GM21447 (cell line): Measurements from ENCODE around the gene G6PC2.
A peak's percentile ranks its signal among the peaks of the same experiment; 100 is the strongest.
"Not testable (repeated sequence)": the region's sequence is repeated elsewhere in the genome, so short reads cannot be mapped to it uniquely, and the experiment has no call there.

Source experiments
- ATAC-seq: cut with Tn5 transposase; IDR thresholded peaks from one replicate; pipeline ENCODE4 v1.9.1; 2021; ENCODE audit not compliant: unreplicated experiment

The G6PC2 gene, protein sequence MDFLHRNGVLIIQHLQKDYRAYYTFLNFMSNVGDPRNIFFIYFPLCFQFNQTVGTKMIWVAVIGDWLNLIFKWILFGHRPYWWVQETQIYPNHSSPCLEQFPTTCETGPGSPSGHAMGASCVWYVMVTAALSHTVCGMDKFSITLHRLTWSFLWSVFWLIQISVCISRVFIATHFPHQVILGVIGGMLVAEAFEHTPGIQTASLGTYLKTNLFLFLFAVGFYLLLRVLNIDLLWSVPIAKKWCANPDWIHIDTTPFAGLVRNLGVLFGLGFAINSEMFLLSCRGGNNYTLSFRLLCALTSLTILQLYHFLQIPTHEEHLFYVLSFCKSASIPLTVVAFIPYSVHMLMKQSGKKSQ

DNA sequence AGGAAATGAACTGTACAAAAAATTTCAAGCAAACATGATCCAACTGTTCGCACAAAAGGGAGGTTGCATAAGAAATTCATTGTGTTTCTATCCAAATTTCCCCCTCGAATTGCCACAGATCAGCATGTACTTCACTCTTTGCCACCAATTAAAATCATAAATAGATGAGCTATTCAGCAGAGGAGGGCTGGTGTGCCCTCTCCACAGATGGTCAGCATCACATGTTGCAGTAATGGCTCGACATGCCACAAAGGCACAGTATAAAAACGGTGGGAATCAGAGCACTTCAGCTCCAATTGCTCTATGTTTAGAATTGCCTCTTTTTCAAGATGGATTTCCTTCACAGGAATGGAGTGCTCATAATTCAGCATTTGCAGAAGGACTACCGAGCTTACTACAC, at the start of gene G6PC2:
Gene G6PC2, plus strand, starts transcription at position 289 of the 400 bp plus-strand sequence. Its CDS starts 41 bp downstream, at position 330.
- ATAC-seq, result no peak

DNA sequence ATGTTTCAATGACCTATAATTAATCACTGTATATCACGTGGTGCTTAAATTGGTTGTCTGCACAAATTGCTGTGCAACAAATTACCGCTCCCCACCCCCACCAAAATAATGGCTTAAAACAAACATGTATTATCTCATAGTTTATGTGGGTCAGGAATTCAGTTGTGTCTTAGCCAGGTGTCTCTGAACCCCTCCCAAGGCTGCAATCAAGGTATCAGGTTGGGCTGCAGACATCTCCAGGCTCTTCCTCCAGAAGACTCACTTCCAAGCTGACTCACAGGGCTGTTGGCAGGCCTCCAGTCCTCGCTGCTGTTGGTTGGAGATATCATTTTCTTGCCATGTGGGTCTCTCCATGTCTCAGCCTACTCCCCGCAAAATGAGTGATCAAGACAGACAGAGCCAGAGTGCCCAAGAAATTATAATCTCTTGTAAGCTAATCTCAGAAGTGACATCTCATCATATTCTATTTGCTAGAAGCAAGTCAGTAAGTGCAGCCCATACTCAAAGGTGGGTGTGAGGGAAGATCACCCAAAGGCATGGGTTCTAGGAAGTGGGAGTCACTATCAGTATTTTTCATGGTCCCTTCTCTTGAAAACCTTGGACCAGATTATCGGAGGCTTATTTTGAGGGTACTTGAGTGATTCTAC, 49.3 kb upstream of the G6PC2 start:
- ATAC-seq, result no peak

DNA sequence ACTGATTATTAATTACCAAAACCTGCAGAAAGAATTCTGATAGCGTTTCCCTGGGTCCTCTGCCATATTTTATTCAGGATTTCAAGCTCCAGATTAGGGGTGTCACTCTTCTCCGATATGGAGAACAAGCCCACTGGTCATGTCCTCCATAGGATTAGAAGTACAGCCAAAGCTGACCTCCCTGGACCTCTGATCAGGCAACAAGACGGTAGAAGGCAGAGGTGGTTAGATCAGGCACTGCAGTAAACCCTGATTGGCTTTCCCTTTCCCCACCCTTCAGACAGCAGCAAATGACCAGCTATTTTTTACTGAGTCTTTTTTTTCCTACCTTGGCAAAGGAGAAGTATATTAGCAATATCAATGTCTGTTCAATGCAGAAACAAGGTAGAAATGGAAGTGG, 48.6 kb upstream of the G6PC2 start:
- ATAC-seq, result no peak

DNA sequence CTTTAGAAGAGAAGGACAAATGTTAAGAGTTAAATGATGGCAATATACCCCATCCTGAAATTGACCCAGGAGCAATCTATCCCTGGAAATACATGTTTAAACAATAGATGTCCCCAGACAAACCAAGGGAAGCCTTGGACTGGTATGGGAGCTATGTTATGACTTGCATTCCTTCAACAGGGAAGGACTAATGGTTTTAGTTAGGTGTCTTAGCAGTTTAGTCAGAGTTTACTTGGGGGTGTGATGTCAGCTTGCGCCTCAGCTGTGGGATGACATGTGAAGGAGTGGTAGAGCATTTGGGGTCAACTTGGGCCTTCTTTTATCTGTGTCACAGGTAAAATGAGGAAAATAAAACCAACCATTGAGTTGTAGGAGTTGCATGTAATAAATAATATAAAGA, 47.6 kb upstream of the G6PC2 start:
- ATAC-seq, result no peak

DNA sequence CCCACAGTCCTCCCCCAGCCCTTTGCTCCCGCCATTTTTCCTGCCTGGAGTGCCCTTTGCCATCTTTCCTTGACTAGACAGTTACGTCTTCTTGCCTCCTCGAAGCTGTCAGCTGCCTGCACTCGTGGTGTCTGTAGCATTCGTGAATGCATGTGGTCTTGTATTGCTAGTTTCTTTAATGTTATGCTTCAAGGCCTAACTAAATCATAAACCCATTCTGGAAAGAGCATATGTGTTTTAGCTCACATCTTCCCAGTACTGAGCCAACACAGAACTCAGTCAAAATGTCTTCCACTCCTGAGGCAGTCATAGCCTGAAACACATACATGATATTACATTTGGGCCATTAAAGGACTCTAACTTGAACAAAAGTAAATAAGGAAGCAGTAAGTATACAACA, 46.4 kb upstream of the G6PC2 start:
- no peak for ATAC-seq

DNA sequence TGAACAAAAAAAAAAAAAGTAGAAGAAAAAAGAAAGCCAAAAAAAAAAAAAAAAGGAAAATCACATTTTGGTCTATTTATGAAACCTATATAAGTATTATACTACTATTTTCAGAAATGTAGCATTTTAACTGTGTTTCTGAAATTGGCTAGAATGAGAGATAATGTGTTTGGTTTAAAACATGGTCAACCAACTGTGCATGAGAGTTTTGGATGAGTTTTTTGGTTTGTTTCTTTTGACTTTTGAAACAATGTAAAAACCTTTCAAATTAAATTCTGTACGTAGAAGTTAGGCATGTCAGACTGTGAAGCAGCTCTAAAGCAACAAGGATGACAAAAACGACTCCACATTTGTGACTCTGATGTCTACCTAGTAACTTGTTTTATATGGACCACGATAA, 45.5 kb upstream of the G6PC2 start:
- ATAC-seq, result no peak

DNA sequence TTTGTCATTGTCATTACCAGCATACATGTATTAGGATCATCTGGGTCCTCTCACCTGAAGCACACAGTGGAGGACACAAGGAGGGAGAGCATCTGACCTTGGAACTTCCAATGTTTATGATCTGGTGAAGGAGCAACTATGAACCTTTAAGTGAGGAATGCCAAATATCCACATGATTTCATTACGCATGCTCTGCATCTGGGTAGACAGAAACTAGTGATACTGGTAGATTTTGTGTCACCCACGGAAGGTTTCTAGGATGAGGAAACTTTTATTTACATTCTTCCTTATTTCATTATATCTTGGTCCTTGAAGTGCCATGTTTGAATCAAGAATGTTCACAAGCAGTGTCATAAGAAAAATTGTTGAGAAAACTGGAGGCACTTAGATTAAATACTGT, 42.9 kb upstream of the G6PC2 start:
- no peak for ATAC-seq

DNA sequence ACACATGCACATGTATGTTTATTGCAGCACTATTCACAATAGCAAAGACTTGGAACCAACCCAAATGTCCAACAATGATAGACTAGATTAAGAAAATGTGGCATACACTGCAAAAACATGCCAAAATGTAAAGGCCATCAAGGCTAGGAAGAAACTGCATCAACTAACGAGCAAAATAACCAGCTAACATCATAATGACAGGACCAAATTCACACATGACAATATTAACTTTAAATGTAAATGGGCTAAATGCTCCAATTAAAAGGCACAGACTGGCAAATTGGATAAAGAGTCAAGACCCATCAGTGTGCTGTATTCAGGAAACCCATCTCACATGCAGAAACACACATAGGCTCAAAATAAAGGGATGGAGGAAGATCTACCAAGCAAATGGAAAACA, 33.9 kb upstream of the G6PC2 start:
- not testable (repeated sequence) for ATAC-seq

DNA sequence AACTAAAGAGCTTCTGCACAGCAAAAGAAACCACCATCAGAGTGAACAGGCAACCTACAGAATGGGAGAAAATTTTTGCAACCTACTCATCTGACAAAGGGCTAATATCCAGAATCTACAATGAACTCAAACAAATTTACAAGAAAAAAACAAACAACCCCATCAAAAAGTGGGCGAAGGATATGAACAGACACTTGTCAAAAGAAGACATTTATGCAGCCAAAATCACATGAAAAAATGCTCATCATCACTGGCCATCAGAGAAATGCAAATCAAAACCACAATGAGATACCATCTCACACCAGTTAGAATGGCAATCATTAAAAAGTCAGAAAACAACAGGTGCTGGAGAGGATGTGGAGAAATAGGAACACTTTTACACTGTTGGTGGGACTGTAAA, 30.7 kb upstream of the G6PC2 start:
- ATAC-seq, result not testable (repeated sequence)

DNA sequence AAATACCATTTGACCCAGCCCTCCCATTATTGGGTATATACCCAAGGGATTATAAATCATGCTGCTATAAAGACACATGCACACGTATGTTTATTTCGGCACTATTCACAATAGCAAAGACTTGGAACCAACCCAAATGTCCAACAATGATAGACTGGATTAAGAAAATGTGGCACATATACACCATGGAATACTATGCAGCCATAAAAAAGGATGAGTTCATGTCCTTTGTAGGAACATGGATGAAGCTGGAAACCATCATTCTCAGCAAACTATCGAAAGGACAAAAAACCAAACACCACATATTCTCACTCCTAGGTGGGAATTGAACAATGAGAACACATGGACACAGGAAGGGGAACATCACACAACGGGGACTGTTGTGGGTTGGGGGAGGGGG, 30.3 kb upstream of the G6PC2 start:
- ATAC-seq, result not testable (repeated sequence)

DNA sequence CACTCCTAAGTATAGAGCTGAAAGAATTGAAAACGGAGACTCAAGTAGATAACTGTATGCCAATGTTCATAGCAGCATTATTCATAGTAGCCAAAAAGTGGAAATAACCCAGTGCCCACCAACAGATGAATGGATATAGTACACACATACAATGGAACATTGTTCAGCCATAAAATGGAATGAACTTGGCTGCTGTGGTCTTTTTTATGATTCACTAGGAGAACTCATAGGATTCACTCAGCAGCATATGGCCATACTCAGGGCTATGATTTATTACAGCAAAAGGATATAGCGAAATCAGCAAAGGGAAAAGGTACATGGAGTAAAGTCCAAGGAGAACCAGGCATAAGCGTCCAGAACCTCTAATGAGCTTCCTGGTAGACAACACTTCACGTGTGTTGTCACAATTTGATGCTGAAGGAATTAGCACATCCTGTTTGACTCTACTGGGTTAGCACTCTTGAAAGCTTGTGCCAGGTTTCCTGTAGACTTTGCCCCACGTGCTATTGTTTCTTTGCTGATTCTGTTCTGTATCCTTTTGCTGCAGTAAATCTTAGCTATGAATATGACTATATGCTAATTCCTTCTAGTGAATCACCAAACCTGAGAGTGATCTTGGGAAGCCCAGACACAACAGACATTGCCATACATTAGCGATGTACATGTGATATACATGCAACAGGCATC, 26.6 kb upstream of the G6PC2 start:
- ATAC-seq, result no peak

DNA sequence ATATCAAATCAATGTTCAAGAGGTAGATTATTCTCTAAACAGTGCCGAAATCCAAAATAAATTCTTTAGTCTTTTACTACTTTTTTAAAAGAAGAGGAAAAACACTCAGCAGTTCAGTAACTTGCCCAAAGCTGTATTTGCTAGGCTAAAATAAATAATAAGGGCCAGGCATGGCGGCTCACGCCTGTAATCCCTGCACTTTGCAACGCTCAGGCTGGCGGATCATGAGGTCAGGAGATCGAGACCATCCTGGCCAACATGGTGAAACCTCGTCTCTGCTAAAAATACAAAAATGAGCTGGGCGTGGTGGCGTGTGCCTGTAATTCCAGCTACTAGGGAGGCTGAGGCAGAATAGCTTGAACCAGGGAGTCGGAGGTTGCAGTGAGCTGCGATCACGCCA, 18.9 kb upstream of the G6PC2 start:
- not testable (repeated sequence) for ATAC-seq

DNA sequence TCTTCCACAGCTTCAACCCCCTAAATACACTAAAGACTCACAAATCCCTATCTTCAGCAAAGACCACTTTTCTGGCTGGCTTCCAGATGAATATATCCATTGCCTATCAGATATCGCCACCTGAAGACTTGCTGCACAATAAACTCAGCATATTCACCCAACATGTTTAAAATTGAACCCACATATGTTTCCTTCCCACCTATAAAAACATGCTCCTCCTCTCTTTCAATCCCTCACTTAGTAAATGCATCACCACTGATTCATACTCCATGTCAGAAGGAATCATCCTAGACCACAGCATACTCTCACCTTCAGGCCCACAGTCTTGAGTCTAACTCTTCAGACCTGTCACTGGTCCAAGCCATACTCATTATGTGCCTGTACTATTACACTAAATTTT, 16.1 kb upstream of the G6PC2 start:
- ATAC-seq, result no peak

DNA sequence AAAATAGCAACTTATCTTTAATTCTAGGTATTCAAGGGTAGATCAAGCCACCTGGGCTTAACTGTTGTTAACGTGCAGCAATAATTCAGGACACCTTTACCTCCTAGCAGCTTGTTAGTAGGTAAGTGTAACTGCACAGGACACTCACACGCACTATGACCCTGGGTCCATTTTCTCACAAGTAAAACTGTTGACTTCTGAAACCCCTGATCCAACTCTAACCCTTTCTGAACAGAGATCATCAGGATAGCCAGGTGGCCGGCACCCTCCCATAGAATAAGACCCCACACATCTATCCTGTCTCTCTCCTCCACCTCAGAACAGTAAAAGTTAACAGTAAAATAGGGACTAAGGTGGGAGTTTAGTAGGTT, 11.5 kb upstream of the G6PC2 start:
- peak; percentile 2 for ATAC-seq

DNA sequence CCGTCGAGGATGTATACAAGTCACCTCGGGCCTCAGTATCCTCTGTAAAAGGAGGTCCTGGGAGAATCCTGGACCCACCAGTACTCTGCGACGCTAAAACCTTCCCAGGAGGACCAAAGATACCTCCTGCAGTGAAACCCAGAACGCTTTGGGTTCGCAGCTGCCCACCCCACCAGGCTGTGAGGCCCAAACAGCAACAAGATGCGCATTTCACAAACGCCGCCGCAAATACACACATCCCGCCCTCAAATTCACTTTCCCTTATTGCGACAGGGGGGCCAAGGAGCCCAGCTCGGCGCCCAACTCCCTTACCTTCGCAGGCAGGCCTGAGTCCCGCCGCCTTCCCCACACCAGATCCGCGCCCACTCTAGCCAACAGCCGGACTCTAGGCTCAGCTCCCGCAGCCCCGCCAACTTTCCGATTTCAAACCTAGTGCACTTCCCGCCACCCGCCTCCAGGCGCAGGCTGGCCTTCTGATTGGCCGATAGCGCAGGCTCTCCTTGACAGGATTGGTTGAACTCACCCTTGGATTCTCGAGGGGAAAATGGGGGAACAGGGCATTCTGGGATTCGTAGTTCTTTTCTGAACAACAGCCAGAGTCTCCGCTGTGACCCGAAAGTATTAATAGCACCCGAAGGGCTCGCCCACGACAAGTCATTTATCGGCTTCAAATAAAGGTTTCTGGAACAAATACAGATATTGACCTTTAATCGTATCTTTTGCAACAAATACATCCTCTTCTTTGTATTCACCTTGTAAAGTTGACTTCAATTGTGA, 10.9 kb upstream of the G6PC2 start, which contains the start of gene SPC25:
Gene SPC25, minus strand, starts transcription at position 425 of the 777 bp plus-strand sequence. CDS start 911 bp downstream, outside the sequence.
- ATAC-seq, result peak; percentile 100

DNA sequence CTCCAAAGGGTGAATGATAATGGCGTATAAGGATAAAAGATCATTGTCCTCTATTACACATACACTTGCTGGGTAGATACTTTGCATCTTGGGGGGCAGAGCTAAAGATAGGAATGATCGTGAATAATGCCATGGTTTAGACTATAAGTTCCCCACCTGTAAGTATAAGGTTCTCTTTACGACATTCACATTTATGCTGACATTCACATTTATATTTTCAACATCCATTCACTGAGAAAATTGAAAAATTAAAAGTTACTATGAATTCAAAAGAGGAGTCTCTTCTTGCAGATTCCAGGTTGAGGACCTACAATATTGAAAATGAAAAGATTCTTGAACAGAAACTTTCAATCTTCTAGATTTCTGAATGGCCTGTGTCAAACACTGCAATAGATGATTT, 8.8 kb upstream of the G6PC2 start:
- no peak for ATAC-seq

DNA sequence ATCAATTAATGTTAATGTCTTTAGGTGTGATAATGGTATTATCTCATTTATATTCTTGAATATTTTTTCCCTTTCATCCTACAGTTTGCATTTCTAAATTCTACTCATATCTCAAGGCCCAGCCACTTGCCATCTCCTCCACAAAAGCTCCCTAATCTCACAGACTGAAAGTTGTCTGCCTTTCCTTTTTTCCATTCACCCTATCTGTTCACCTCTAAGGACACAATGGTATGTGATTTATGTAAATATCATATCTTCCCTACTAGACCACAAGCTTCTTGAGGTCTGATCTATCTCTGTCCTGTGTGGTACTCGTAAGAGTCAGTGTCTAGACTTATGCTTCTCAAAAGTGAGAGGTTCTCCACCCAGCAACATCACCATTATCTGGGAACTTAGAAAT, 7.0 kb upstream of the G6PC2 start:
- no peak for ATAC-seq

DNA sequence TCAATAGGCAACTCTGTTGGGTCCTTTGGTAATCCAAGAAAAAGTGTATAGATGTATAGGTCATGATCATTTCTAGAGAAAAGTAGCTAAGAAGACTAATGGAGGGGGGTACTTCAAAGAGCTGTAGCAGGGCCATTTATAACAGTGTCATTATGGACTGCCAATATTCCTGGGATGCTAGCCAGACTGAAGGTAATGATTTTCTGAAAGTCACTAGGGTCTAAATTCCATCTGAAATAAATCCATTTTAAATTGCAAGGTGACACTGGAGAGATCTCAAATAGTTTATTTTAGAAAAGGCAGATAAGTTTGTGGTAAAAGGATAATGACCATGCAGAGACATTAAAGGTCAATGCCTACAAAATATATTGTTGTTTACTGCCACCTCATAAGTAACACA, 6.4 kb upstream of the G6PC2 start:
- no peak for ATAC-seq

DNA sequence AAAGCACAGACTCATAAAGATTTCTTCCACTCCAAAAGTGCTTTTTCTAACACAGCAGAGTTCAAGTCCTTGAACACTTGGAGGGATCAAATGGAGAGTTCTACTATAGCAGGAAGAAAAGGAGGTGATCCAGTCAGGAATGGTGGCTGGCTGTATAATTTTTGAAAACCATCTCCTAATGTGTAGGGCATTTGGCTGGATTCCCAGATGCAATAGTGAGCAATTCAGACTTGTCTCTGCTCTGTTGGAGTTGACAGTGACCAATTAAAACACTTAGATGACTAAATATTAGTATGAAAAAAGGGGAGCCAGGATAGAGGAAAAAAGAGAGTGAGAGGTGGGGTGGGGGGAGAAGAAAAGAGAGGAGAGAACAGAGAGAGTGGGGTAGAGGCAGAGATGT, 5.3 kb upstream of the G6PC2 start:
- ATAC-seq, result no peak

DNA sequence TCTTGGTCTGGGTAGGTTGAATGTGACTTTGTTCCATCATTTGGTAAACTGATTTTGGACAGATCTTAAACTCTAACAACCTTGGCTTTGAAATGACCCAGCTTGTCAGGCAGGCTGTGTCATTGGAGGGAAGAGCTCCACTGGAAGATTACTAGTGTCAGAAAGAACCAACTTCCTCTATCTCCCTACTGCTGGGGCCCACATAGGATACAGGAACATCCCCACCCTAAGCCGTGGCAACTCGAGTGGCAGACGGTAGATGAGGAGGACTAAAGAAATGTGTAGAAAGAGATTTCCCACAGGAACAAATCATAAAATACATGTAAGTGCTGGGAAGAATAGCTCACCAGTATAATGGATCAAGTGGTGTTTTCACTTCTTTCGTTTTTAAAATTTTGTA, 4.3 kb upstream of the G6PC2 start:
- no peak for ATAC-seq

DNA sequence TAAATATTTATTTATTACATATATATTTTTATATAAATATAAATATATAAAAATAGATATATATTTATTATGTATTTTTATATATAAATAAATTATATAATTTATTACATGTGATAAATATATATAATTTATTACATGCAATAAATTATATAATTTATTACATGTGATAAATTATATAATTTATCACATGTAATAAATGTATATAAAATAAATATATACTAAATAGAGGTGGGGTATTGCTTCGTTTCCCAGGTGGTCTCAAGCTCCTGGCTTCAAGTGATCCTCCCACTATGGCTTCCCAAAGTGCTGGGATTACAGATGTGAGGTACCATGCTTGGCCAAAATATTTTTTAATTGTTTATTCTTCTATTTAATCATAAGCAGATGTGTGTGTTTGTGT, 3.6 kb upstream of the G6PC2 start:
- ATAC-seq, result no peak
